Ramos (cell line): ENCODE measurements around the gene CTNNA2.

Experiments used
- in situ Hi-C: fragments of 300-500 bp; cut with MboI; formaldehyde crosslinking; loops from one replicate; pipeline ENCODE4 v1.14.3; 2022; ENCODE audit warnings: low sequenced_read_pairs; ENCODE audit not compliant: unreplicated experiment

CTNNA2 gene

DNA sequence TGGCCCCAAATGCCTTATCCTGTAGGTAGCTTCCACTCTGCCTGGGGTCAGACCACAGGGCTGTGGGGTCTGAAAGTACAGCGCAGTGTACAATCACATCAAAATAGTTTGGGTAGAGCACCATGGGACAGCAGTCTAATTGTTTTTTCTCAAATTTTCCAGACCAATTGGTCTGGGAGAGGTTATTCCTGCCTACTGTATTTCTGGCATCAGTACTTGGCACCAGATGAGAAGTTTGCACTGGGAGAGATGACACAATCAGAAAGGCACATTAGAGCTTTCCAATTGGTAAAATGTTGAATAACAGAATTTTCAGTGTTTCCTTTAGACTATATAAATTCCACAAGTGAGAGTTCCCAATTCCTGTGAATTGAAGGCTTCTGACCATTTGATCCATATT is 822.6 kb downstream of the CTNNA2 start:
- in situ Hi-C loops: no loop called here

DNA sequence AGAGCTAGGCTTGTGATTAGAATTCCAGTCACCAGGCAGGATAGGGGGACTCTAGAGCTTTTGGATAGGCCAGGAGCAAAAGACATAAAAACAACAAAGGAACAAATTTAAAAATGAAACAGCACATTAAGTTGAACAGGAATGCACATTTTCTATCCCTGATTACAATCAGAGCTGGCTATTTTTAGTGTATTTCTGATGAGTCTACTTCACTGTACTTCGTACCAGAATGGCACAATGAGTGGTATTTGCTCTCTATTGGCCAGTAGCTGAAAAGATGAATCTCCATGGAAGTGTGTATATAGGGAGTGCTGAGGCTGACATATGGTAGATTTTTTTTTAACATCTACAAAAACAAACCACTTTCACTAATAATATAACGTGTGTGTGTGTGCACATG is 825.9 kb downstream of the CTNNA2 start:
- in situ Hi-C loops: no loop called here

DNA sequence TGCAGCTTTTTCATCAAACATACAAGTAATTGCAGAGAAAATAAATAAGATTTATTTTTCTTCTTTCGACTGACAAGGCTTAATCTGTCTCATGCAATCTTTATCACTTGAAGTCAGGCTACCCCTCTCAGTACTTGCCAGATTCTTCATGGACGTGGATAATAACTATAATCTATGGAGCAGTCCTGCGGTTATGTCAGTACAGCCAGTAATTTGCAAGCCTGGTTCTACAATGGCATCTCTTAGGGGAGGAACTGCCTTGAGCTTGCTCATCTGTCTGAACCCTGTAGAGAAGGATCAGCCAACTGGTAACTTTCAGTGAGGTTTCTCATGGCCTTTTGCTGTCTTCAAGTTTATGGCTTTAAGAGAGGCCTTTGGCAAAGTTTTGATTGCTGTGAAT is 827.2 kb downstream of the CTNNA2 start:
- in situ Hi-C loops: no loop called here

DNA sequence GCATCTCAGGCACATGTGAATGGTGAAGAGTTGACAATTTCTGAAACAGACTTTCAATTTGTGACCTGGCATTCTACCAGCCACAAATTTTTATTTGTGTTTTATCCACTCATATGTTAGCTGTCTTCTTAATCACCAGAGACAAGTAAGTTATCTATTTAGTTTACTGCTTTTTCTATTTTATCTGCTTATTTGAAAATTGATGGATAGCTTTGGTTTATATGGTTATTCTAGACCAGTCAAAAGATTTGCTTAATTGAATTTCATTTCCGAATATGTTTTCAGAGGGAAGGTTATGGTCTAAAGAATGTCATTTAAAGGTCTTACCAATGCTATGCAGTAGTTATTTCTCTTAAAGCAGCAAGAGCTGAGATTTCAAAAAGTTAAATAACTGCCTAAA is 835.2 kb downstream of the CTNNA2 start:
- in situ Hi-C loops: no loop called here

DNA sequence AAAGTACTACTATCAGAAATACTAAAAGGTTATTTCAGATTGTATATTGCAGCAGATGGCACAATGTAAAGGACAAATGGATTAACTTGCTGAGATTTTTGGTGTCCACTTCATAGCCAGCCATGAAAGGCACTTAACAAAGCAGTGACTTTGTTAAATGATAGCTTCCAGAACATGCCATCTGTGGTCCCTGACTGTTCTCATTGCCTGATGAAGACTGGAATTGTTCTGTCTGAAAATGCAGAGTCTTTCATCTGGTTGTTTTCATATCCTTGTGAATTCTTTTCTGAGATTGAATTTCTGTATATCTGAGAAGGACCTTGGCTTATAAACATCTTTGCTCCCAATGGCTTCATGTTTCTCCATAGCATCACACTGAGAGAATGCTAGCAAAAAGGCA is 836.1 kb downstream of the CTNNA2 start:
- in situ Hi-C loops: no loop called here

DNA sequence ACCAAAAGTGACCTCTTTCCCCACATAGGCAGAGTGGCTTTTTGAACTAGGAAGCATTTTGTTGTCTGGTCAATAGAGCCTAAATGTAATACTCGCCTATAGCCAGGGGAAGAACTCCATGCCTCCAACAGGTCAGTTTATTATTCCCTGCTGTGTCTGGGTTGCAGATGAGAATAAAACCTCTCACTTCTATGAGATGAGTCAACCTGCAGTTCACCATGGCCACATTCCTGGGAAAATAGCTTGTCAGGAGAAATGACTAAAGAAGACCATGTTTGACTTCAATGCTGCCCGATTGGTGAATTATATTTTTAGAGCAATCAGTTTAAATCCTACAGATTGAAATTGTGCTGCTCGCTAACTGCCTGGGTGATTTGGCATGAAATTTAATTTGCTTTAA is 838.4 kb downstream of the CTNNA2 start:
- in situ Hi-C loops: no loop called here

DNA sequence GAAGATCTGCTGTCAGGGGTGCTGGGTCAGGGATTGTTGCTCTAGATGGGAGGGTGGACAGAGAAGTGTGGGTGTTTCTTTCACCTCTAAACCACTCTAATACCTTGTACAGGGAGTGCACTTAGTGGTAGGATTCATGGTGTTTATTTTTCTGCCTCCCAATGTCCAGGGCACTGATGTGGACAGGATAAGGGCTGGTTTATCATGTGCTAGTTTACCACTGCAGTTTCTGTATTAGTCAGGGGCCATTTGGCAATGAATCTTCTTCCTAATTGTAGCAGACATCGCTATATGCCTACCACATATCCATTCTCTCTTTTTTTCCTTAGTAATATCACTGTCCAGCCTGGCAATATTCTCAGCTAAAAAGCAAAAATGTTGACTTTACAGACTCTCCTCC is 842.0 kb downstream of the CTNNA2 start:
- in situ Hi-C loops: no loop called here

DNA sequence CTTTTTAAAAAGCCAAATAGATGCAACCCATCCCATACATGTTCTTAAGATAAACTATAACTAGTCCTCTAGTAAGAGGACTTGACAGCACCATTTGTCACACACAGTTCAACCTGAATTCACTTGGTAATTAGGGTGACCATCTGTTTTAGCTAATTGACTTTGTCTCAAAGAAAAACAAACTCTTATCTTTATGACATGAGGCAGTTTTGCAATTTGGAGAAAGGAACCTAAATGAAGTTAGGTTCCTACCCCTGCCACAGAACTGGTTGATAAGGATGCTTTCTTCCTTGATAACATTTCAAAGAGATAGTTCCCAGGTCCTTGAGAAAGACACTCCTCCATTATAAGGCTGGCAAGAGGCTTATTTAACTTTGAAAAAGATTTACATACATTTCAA is 849.1 kb downstream of the CTNNA2 start:
- in situ Hi-C loops: no loop called here

DNA sequence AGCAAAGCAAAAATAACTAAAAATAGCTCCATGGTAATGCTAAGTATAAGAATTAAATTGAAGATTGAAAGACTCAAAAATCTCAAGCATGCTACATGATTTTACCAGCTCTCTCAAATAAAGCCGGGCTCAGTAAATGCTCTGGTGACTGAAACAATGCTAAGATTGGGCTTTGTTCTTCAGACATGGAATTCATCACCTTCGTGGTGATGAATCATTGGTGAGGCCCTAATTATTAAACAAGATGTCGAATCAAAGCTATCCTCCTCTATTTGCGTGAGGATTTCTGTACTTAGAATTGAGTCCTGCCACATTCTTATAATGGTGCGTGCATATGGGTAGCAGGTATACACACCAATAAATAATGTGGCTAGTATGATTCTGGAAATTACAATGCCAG is 850.5 kb downstream of the CTNNA2 start:
- in situ Hi-C loops: no loop called here

DNA sequence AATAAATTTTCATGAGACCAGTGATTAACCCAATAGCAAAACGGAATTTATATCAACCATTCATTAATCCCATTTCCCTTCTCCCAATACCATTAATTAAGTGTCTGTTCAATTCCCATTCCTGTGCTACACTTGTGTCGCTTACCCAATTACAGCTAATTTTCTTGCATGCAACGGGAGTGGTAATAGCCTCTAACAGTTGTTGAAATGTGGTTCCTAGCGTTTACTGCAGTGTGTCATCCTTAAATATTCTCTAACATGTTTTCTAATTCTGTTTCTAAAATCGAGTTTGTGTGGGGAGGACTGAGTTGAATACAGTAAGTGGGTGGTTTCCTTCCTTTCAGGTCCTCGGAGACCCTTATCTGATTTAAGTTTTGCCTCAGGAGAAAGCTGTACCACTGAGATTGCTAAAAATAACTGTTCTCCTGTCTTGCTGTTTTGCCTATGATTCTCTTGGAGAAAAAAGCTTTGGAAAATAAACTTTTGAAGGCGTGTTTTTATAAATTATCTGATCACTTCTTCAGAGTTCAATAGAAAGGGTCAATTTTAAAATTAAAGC is 851.0 kb downstream of the CTNNA2 start:
- in situ Hi-C loops: no loop called here

DNA sequence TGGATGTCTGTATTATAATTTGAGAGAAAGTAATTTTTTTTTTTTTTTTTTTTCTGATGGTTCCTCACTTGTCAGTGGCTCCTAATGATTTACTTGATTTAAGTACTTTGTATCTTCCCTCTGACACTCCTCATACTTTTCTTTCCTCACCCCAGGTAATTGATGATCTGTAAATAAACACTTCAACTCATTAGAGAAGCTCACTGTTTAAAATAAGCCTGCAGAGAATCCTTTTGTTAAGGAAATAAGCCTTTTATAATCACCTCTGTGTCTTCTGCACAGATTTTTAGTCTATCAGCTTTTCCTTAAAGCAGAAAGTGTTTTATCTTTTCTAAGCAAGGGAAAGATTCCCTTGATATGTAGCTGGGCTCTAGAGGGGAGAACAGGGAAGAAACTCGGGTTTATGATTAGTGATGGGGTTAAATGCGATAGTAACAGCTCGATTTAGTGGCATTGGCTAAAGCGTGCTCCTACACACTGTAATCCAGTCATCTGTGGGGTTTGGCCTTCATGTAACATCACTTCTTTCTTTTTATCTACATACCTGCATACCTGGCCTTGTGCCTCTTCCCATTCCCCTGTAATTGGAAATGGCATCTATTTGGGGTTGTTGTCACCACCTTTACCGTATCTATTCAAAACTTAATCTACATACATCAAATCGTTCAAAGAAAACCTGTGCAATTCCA is 851.8 kb downstream of the CTNNA2 start:
- in situ Hi-C loops: no loop called here

DNA sequence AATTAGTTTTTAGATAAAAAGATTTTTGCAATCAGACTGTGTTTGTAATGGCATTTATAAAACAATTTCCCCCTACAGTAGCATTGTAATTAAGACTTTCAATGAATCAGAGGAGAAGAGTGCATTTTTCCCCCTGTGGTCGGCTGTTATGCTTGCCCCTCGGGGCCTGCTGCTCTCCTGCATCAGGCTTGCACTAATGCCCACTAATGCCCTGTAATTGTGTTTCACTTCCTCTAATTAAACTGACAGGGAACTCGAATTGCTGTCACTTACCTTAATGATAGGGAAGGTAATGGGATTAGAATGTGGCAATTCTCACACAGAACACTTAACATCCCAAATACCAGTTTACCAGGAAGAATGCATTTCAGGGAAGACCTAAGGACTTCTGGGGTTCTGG is 852.9 kb downstream of the CTNNA2 start:
- in situ Hi-C loops: no loop called here

DNA sequence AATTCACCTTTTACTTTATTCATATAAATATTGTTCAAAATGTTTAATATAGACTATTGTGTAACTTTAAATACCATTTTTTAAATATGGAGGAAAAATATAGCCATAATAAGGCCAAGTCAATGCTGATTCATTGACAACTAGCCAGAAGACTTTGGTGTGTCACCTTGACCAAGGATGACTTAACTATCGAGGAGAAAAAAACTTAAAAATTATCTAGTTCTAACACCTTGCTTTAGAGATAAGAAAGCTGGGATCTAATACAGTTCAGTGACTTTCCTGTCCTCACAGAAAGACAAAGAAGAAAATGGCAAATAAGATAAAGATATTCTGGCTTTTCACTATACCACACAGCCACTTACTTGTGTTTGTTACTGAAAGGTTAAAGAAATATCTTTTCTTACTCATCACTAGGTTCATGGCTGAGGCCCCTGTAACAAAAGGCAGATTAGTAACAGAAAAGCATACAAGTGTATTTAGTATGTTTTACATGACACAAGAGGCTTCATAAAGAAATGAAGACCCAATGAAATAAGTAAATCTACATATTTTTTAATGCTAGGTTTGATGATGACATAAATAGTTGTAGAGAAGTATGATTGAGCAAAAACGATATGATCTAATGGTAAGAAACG is 857.6 kb downstream of the CTNNA2 start:
- in situ Hi-C loops: no loop called here

DNA sequence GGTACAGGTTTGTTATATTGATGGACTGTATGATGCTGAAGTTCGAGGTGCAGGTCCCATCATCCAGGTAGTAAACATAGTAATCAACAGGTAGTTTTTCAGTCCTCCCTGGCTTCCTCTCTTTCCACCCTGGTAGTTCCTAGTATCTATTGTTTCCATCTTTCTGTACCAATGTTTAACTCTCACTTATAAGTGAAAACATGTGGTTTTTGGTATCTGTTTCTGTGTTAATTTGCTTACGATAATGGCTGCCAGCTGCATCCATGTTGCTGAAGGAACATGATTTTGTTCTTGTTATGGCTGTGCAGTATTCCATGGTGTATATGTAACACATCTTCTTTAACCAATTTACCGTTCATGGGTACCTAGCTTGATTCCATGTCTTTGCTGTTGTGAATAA is 861.3 kb downstream of the CTNNA2 start:
- in situ Hi-C loops: no loop called here

DNA sequence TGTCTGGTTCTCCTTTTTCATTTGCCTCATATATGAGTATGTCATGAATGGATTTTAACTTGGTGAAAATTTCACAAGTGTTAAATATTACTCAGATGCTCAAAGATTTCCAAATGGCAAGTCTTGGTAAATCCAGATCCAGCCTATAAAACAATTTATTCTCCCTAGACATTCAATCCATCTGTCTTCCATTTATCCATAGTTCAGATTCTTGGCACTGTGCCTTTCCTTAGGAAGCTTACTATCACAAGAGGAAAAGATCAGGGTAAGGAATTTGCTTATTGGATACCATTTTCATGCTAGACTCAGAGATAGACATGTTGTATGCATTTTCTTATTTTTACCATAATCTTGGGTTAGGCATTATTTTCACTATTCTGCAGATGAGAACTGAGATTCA is 864.2 kb downstream of the CTNNA2 start:
- in situ Hi-C loops: no loop called here

DNA sequence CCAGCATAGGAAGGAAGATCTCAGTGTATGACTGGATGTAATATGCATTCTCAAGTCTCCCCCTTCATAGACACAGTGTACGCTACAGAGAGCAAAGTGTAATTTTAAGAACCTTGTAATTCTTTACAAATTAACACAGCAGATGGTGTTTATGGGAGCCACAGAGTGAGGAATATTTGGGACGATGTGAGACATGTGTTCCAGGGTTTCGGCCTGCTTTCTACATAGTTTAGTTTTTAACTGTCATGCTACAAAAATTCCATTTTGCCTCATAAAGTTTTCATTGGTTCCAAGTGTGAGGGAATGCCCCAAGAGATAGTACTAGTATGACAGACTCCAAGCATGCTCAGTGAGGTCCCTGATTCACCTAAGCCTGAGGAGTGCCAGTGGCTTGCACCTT is 867.9 kb downstream of the CTNNA2 start:
- in situ Hi-C loops: no loop called here

DNA sequence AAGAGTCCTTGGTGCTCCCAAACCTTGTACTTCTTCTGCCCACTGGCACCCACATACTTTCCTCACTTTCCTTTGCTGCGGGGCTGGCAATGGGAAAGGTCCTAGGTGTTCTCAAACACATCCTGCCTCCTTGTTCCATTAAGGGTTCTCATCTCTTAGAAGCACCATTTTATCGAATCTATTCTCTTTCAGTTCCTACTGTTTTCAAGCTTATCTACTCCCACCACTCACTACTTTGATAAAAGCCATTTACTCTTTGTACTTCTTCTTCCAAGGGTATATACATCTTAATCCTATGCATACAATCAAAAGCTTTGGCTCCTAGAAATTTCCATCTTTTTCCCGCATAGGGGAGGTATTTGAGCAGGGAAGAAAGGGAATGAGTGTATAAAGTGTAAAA is 868.8 kb downstream of the CTNNA2 start:
- in situ Hi-C loops: no loop called here

DNA sequence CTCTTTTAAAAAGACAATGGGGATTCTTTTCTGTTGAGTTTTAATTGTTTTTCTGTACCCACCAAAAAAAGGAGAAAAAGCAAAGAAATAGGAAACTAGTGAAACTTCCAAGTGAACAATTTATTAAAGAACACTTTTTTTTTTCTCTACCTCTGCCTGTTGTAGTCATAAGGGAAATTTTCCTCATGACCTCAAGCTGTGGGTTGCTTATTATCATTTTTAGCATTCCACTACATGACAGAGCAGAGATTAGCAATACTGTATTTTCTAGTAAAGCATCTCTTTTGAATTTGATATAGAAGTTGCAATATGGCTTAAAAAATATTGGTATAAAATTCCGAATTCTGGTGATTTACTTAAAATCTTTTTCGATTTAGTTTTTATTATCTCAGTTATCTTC is 879.6 kb downstream of the CTNNA2 start:
- in situ Hi-C loops: no loop called here

DNA sequence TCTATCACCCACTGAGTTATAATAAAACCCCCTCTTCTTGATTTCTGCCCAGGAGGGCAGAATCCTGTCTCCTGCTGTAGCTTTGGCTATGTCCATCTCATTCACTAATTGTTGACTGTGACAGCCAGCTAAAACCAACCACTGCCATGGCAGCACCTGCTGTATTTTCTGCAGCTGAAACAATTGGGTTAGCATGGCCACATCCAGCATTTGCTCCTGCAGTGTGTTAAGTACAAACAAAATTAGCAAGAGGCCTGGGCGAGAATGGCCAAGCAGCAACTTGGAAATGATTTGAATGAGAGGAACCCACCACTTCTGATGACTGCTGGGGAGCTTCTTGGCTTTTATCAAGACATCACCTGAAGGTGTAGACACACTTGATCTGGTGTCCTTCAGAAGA is 881.1 kb downstream of the CTNNA2 start:
- in situ Hi-C loops: no loop called here

DNA sequence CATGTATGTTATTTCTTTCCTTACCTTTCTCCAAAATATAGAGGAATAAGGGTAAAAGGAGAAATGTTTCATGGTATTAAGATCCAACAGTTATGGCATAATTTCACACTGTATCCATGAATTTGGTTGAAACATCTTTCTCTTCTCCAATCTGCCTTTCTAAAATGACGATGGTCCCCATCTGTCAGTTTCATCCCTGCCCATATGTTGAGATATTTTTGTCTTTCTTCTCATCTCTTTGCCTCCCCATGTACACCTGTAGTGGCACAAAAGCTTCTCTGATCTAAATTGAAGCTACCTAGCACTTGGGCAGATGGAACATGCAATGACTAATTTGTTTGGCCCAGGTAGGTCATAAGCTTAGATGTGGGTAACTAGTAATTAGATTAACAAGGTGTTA is 882.4 kb downstream of the CTNNA2 start:
- in situ Hi-C loops: no loop called here

DNA sequence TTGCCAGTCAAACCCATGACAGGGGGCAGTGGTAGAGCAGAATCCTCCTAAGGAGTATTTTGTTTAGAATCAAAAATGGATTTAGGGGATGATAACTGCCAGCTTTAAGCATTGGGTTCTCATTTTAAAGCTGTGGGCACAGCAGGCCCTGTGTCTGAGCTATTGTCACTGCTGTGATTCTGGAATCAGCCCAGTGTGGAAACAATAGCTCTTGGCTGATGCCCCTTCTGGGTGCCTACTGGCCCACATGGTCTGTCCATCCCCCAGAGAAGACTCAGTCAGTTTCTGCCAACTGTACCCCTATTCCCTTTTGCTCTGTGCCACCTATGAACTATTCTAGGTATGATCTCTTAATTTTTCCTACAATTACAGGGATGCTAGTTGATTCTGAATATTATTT is 883.4 kb downstream of the CTNNA2 start:
- in situ Hi-C loops: no loop called here

DNA sequence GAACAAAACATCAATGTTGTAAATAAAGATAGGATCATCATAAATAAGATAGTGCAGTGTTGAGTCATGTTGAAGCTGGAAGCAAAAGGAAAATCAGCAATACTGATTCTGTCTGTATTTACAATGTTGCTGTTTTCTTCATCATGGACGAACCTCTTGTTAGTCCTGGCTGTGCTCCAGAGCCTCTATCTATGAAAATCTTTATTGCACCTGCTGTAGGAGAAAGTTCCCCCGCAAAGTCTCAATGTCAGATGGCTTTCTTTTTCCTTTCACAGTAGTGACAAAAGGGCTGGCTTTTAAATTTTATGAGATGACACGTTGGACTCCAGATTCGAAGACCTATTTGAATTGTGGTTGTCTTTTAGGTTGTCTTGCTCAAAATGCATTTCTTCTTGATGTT is 890.2 kb downstream of the CTNNA2 start:
- in situ Hi-C loops: no loop called here
